GM18499 (cell line): ENCODE data around the gene CEP170B.
"Not testable (repeated sequence)": the region's sequence is repeated elsewhere in the genome, so short reads cannot be mapped to it uniquely, and the experiment has no call there.

Experiments used
- ATAC-seq: cut with Tn5 transposase; IDR thresholded peaks from one replicate; pipeline ENCODE4 v1.9.1; 2021; ENCODE audit warnings: moderate number of reproducible peaks; ENCODE audit not compliant: insufficient read depth, unreplicated experiment

Gene CEP170B

DNA sequence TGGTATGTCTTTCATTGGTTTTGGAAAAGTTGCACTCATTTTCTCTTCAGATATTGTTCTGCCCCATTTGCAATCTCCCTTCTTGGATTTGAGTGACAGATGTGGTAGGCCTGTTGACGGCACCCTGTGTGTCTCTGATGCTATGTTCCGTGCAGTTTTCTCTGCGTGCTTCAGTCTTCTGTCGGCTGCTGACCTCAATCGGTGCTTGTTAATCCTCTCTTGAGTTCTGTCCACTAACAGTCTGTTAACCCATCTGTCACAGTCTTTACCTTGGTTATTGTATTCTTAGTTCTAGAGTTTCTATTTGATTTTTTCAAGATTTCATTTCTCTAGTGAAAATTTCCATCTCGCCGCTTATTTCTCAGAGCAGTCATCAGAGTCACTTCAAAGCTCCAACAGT, 38.9 kb downstream of the CEP170B start:
- no peak for ATAC-seq

DNA sequence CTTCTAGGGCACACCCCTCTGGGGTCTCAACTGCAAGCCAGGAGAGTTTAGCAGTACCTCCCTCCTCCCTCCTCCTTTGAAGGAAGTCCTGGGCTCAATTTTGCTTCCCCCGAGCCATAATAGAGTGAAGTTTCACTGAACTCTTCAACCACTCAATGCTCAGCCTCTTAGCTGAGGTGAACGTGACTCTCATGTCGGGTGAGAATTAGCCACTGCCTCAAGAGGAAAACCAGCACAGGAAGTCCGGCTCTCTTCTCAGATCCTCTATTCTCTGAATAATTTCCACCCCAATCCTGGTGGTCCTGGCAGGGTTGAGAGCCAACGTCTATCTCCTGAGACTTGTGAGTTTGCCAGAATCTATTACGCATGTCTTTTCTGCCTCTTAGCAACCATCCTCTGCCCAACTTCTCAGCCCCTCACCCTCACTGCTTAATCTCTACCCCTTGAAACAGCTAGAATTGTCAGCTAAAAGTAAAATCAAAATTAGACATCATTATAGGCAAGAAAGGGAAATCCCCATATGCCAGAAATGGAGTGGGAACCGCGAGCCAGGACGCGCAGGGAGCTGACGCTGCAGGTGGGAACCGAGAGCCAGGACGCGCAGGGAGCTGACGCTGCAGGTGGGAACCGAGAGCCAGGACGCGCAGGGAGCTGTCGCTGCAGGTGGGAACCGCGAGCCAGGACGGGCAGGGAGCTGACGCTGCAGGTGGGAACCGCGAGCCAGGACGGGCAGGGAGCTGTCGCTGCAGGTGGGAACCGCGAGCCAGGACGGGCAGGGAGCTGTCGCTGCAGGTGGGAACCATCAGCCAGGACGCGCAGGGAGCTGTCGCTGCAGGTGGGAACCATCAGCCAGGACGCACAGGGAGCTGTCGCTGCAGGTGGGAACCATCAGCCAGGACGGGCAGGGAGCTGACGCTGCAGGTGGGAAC, 39.8 kb downstream of the CEP170B start:
- ATAC-seq: not testable (repeated sequence)

DNA sequence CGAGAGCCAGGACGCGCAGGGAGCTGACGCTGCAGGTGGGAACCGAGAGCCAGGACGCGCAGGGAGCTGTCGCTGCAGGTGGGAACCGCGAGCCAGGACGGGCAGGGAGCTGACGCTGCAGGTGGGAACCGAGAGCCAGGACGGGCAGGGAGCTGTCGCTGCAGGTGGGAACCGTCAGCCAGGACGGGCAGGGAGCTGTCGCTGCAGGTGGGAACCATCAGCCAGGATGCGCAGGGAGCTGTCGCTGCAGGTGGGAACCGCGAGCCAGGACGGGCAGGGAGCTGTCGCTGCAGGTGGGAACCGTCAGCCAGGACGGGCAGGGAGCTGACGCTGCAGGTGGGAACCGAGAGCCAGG, 40.5 kb downstream of the CEP170B start:
- not testable (repeated sequence) for ATAC-seq

DNA sequence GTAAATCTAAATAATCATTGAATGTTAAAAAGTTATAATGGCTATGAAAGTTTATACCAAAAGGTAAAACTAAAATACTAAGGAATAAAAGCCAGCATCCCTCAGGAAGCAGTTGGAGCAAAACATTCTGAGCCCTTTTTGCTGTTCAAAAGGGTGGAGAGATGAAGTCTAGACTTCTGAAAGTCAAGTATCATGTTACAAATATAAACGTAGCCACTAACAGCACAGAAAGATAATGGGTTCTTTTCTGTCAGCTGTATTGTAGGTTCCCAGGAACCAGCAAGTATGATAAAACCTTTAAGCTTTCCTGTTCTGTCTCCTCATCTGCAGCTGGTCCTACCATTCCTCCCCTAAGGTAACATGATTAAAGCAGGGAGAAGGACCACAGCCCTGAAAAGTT, 43.2 kb downstream of the CEP170B start:
- ATAC-seq: no peak

DNA sequence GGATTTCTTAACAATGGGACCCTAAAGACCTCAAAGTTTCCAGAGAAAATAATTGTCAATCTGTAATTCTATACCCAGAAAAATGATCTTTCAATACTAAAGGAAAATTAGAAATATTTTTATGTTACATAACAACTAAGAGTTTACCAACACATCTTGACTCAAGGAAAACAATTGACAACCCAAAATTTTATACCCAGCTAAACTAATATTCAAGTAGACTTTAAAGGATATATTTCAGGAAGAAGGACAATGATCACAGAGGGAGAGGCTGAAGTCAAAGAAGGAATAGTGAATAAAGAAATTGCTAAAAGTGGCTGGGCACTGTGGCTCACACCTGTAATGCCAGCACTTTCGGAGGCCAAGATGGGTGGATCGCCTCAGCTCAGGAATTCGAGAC, 47.0 kb downstream of the CEP170B start:
- ATAC-seq: no peak

DNA sequence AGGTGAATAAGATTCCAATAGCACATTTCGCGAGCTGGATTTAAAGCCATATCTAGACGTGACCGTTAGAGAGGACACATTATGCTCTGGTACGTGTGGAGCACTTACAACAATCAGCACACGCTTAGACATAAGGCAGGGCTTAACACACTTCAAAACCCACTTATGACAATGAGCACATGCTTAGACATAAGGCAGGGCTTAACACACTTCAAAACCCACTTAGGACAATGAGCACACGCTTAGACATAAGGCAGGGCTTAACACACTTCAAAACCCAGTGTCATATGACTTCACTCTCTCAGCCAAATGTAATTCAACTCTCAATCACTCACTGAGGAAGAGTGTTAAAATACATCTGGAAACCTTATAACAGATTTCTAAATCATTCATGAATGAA, 48.4 kb downstream of the CEP170B start:
- ATAC-seq: no peak

DNA sequence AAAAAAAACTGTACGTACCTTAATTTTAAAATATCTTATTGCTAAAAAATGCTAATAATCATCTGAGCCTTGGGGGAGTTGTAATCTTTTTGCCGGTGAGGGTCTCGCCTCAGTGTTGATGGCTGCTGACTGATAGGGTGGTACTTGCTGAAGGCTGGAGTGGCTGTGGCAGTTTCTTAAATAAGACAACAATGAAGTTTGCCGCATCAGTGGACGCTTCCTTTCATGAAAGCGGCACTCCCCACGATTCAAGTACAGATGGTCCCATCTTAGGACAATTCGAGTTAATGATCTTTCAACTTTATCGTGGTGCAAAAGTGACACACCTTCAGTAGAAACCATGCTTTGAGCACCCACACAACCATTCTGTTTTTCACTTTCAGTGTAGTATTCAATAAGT, 52.0 kb downstream of the CEP170B start:
- ATAC-seq: no peak

DNA sequence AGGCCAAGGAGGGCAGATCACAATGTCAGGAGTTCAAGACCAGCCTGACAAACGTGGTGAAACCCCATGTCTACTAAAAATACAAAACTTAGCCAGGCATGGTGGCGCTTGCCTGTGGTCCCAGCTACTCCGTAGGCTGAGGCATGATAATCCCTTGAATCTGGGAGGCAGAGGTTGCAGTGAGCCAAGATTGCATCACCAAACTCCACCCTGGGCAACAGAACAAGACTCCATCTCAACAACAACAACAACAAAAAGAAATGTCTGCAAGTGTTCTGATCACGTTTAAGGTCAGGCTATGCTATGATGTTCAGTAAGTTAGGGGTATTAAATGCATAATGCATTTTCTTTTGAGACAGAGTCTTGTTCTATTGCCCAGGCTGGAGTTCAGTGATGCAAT, 52.9 kb downstream of the CEP170B start:
- ATAC-seq: no peak

DNA sequence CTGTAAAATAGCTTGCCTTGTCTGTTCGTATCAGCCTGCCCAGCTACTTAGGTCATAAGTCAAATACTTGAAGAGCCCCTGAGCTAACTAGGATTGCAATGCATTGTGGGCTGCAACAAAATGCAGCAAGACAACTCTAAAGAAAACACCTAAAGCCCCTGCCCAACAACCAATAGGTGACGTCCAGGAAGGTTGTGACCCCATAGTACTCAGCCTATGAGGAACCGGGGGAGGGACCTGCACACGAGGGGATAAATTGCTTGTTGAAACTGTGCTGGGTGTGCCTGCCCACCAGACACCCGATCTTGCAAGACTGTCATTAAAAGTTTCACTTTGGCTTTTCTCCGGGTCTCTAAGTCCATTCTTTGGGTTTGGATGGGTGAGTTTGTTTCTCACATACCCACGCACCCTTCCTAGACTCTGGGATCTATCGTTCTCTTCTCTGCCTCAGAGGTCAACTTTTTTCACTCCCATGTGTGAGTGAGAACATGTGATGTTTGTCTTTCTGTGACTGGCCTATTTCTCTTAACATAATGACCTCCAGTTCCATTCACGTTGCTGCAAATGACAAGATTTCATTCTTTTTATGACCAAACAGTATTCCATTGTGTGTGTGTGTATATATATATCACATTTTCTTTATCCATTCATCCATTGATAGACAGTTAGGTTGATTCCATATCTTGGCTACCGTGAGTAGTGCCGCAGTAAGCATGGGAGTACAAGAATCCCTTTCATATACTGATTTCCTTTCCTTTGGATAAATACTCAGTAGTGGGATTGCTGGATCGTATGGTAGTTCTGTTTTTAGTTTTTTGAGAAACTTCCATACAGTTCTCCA, 54.3 kb downstream of the CEP170B start:
- not testable (repeated sequence) for ATAC-seq

DNA sequence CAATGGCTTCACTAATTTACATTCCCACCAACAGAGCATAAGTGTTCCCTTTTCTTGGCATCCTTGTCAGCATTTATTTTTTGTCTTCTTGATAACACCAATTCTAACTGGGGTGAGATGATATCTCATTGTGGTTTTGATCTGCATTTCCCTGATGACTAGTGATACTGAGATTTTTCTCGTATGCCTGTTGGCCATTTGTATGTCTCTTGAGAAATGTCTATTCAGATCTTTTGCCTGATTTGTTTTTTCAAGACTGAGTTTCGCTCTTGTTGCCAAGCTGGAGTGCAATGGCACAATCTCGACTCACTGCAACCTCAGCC, 54.9 kb downstream of the CEP170B start:
- ATAC-seq: no peak

DNA sequence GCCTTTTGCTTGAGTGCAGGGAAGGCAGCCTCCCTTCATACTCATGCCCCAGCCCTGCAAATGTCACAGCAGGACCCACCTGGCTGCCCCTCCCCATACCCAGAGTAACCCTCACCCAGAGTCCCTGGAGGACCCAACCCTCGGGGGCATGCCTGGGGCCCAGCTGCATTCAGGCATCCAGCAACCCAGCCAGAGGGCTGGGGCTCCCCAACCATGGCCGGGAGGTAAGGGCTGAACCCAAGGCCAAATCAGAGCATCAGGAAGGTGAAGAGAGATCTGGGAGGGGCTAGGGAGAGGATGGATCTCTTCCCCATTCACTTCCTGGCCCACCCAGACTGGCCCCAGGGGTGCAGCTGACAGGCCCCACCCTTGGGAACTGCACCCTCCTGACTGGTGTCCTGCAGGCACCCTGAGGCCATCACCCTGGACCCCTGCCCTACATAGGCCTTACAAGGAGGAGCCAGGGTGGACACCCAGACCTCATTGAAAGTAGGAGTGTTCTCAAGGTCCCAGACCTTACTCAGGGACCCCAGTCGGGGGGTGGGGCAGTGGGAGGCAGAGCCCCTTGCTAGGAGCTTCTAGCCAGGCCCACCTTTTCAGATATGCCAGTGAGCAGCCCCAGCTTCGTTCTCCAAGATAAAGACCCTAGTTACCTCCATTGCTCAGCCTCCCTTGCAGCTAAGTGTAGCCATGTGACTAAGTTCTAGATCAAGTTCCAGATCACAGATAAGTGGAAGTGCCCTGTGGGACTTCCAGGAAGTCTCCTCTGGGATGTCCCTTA, 58.8 kb downstream of the CEP170B start:
- no peak for ATAC-seq

DNA sequence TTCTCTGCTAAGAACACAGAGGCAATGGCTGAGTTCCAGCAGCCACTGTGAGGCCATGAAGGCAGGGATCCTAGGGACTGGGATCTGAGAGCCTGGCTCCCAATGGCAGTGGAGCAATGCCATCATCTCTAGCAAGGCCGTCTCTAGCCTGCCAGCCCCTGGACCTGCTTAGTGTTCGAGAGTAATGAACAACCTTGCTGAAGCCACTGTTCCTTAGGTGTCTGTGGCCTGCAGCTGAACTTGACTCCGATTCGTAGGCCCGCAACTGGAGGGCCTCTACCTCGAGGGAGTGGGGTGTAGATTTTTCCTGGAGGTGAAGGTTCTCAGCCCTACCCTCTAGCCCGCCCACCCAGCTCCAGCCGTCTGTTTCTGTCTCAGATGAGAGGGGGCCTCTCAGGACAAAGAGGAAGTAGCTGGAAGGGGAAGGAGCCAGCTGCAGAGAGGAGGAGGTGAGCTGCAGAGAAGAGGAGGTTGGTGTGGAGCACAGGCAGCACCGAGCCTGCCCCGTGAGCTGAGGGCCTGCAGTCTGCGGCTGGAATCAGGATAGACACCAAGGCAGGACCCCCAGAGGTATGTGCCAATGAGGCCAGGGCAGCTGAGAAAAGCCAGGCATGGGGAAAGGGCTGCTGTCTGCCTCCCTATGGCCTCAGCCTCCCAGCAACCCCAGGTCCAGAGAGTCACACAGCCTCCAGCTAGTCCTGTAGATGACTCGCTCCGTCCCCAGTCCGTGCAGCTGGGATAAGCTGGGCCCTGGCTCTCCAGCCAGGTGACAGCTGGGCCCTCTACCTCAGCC, 59.5 kb downstream of the CEP170B start, which contains the start of gene PLD4:
PLD4 (plus strand) TSS at position 459 of the 793 bp plus-strand sequence. CDS start 2,262 bp downstream, outside the sequence.
- ATAC-seq: no peak

DNA sequence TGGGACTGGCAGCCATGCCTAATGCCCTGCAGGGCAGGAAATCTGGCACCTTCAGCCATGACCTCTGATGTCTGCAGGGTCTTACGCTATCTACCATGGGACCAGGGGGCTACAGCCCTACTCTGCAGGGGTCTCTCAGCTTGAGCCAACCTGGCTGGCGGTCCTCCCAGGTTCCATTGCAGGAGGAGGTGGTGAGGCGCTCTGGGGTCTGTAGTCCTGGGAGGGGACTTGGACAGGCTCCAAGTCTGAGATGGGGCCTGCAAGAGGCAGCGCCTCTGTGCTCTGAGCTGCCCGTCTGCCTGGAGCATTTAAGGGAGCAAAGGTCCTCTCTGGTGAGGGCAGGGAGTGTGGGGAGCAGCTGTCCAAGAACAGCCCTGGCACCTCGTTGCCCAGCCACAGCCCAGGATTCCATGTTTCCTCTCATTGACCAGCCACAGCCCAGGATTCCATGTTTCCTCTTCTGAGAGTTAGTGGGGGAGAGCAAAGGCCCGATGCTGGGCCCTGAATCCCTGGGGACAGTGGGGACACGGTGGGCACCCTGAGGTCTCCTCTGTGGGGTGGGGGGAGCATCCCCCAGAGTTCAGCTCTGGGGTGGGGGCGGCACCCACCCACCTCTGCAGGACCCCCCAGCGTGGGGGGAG, 60.3 kb downstream of the CEP170B start:
- no peak for ATAC-seq

DNA sequence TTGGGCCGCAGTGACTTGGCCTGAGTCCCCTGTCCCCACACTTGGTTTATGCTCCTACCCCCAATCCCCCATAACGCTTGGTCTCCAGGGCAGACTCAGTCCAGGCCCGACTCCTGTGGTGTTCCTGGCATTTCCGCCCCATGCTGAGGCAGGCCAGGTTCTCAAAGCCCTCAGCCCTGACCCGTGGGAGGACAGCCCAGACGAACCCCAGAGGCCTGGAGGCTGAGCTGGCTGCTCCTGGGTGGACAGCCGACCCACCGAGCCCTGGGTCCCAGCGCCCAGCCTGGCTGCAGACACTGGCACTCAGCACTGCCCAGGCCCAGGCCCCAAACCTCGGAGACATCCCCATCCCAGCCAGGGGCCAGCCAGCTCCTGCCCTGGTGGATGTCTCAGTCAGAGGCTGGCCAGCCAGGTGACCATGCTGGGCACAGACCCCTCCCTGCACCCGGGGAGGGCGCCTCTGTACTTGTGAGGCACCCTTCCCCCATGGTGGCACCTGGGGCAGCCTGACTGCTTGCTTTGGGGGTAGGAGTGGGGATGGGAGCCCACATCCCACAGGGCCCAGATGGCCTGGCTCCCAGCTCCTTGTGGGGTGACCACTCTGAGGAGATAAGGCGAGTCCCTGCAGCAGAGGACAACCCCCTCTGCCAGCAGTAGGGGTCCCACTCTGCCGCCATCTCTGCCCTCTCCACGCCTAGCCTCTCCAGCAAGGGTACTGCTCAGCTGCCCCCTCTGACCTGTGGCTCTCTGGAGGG, 61.0 kb downstream of the CEP170B start:
- no peak for ATAC-seq

DNA sequence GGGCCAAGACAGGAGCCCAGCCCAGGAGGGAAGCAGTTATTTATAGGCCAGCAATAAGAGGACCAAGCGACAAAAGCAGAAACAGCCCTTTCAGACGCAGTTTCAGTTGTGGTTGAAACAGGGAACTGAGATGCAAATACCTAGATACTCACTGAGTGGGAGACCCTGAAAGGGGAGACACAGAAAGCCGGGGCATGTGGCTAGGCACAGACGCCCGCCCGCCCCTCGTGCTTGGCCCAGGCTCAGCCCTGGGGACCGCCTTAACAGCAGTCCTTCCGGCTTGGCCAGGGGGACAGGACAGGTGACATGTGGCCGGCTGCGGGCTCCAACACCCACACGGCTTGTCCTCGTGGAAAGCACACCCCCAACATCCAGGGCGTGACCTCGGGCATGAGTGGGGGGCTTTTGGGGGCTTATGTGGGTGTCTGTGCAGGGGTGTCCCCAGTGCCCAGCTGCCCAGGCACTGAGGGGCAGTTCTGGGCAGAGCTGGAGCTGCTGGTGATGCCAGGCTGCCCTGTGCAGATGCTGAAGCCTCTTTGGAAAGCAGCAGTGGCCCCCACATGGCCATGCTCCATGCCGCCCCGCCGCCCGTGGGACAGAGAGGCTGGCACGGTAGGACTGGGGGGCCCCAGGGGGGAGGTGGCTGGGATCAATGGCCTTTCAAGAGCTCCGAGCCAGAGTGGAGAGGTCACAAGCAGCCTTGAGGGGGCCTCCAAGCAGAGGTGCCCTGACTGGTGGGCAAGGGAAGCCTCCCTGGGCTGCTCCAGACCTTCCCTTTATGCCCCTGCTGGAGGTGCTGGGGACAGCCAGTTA, 61.8 kb downstream of the CEP170B start:
- ATAC-seq: peak; percentile 58

DNA sequence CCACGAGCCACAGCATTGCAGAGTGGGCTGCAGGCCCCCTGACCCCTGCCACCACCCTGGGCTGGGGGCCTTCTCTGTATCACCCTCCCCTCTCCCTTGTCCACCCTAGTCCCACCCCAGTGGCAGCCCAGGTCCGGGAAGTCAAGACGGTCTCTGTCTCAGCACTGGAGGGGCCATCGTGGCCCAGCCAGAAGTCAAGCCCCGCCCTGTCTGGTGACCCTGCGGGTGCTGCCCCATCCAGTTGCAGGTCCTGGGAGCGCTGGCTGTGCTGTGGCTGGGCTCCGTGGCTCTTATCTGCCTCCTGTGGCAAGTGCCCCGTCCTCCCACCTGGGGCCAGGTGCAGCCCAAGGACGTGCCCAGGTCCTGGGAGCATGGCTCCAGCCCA, 62.4 kb downstream of the CEP170B start:
- ATAC-seq: no peak

DNA sequence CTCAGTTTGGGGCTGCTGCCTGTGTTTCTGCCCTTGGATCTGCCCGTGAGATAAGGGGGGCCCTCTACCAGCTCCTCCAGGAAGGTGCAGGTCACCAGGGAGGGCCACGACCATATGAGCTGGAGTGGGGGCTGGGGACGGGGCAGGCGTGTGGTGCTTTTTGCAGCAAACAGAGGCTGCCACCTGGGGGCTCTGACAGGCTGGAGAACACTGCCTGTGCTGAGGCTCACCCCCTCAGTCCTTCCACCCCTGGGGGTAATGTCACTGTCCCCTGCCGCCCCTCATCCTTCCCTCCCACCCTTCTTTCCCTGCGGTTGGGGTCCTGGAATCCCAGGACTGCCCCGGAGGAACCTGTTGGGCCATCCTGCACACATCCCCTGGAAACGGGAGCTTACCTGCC, 62.8 kb downstream of the CEP170B start:
- ATAC-seq: no peak
